H1 (cell line): ENCODE results near the gene PROX2. TPM values are rescaled to one million over a fixed set of nuclear protein-coding genes. Genes with fewer than 3 reads are reported as not detected.

Experiments used
- BCL11A ChIP-seq, 2 experiments: IDR thresholded peaks; one replicate each; pipeline ENCODE4 v1.6.1; 2011; ENCODE audit warnings: low read depth in 2 of 2, low read length in 2 of 2, mild to moderate bottlenecking in 2 of 2
- KDM5A ChIP-seq: fragments of 200-600 bp; IDR thresholded peaks from 2 replicates; pipeline ENCODE4 v1.7.1; 2012; ENCODE audit warnings: mild to moderate bottlenecking, low read length, inconsistent platforms, mixed read lengths
- polyA plus RNA-seq, 7 experiments: library from polyadenylated mRNA; depleted of rRNA in 3 of 7; stranded (reverse) in 5 of 7; unstranded in 2 of 7; fragments of >200 nt in 5 of 7; fragments of 200-250 nt in 2 of 7; gene quantifications; 1 replicate in 5 of 7; 2 replicates in 1 of 7; 4 replicates in 1 of 7; pipeline versions ENCODE4 v1.2.1 to v1.2.3, GENCODE V29; 2011 to 2013; ENCODE audit warnings: missing spikeins in 2 of 7, mixed read lengths in 2 of 7
- total RNA-seq: library from RNA; stranded (reverse); fragmentation: NEBNext Ultra II Directional; extraction: Animal tissue kit (Norgen Biotek cat#: 25700); gene quantifications from 2 replicates; pipeline ENCODE4 v1.2.1, GENCODE V29; 2021
- TF ChIP-seq, protein P1 (sequence below): fragments of 300-600 bp; sonication (generic); IDR thresholded peaks from 2 replicates; pipeline ENCODE4 v1.7.1; 2012; ENCODE audit warnings: low read length, moderate library complexity, mild to moderate bottlenecking, inconsistent platforms; ENCODE audit not compliant: insufficient replicate concordance

The PROX2 gene
- total and polyA plus RNA-seq, 2 of the 8 experiments (the other 6 are each of a cell fraction or from before 2014, with no cell fraction given) = 0.03 TPM; not detected in 1

DNA sequence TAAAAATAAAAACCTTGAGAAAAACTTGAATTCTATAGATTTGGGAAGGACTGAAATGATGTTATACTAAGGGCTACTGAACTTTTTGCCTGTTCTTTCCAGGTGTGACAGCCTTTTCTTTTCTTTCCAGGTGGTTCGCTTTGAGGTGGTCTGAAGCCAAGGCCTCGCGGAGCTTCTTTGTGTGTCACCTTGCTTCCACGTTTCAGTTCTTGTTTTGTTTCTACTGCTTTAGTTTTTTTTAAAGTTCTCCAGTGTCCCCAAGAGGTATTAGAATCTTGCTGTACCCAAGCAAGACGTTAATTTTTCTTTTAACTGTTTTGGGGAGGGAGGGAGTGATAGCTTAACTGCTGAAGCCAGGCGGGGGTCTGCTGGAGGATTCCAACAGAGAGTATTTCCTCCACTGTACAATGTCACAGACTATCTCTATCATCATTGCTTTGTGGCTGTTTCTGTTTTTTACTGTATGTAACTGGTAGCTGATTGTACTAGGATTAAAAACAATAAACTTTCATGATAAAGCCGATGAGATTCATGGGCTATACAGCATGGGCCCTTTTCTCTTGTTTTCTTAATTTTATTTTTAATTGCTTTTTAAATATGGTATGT lies 40.2 kb downstream of the PROX2 start (continued):
- TF ChIP-seq, protein P1, sequence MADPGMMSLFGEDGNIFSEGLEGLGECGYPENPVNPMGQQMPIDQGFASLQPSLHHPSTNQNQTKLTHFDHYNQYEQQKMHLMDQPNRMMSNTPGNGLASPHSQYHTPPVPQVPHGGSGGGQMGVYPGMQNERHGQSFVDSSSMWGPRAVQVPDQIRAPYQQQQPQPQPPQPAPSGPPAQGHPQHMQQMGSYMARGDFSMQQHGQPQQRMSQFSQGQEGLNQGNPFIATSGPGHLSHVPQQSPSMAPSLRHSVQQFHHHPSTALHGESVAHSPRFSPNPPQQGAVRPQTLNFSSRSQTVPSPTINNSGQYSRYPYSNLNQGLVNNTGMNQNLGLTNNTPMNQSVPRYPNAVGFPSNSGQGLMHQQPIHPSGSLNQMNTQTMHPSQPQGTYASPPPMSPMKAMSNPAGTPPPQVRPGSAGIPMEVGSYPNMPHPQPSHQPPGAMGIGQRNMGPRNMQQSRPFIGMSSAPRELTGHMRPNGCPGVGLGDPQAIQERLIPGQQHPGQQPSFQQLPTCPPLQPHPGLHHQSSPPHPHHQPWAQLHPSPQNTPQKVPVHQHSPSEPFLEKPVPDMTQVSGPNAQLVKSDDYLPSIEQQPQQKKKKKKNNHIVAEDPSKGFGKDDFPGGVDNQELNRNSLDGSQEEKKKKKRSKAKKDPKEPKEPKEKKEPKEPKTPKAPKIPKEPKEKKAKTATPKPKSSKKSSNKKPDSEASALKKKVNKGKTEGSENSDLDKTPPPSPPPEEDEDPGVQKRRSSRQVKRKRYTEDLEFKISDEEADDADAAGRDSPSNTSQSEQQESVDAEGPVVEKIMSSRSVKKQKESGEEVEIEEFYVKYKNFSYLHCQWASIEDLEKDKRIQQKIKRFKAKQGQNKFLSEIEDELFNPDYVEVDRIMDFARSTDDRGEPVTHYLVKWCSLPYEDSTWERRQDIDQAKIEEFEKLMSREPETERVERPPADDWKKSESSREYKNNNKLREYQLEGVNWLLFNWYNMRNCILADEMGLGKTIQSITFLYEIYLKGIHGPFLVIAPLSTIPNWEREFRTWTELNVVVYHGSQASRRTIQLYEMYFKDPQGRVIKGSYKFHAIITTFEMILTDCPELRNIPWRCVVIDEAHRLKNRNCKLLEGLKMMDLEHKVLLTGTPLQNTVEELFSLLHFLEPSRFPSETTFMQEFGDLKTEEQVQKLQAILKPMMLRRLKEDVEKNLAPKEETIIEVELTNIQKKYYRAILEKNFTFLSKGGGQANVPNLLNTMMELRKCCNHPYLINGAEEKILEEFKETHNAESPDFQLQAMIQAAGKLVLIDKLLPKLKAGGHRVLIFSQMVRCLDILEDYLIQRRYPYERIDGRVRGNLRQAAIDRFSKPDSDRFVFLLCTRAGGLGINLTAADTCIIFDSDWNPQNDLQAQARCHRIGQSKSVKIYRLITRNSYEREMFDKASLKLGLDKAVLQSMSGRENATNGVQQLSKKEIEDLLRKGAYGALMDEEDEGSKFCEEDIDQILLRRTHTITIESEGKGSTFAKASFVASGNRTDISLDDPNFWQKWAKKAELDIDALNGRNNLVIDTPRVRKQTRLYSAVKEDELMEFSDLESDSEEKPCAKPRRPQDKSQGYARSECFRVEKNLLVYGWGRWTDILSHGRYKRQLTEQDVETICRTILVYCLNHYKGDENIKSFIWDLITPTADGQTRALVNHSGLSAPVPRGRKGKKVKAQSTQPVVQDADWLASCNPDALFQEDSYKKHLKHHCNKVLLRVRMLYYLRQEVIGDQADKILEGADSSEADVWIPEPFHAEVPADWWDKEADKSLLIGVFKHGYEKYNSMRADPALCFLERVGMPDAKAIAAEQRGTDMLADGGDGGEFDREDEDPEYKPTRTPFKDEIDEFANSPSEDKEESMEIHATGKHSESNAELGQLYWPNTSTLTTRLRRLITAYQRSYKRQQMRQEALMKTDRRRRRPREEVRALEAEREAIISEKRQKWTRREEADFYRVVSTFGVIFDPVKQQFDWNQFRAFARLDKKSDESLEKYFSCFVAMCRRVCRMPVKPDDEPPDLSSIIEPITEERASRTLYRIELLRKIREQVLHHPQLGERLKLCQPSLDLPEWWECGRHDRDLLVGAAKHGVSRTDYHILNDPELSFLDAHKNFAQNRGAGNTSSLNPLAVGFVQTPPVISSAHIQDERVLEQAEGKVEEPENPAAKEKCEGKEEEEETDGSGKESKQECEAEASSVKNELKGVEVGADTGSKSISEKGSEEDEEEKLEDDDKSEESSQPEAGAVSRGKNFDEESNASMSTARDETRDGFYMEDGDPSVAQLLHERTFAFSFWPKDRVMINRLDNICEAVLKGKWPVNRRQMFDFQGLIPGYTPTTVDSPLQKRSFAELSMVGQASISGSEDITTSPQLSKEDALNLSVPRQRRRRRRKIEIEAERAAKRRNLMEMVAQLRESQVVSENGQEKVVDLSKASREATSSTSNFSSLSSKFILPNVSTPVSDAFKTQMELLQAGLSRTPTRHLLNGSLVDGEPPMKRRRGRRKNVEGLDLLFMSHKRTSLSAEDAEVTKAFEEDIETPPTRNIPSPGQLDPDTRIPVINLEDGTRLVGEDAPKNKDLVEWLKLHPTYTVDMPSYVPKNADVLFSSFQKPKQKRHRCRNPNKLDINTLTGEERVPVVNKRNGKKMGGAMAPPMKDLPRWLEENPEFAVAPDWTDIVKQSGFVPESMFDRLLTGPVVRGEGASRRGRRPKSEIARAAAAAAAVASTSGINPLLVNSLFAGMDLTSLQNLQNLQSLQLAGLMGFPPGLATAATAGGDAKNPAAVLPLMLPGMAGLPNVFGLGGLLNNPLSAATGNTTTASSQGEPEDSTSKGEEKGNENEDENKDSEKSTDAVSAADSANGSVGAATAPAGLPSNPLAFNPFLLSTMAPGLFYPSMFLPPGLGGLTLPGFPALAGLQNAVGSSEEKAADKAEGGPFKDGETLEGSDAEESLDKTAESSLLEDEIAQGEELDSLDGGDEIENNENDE = no peak
- TF ChIP-seq BCL11A (IDR thresholded peaks at IDR 0.05; ENCODE audit: low read depth in 2 of 2, low read length in 2 of 2) = no peak
- no peak for TF ChIP-seq KDM5A
